Kidney (tissue), 14 donors: ENCODE data around the gene NKAIN2. TPM values are rescaled to one million over a fixed set of nuclear protein-coding genes. Genes with fewer than 3 reads are reported as not detected.

ENCODE experiments used
- DNase-seq, 5 donors: peaks; one replicate each; pipeline ENCODE4 v3.0.0-alpha.2; 2013 to 2020
- FAIRE-seq: peaks from 2 replicates; lab custom pipeline; 2012; peaks lifted over from hg19 to GRCh38; lab: Jason Lieb, UNC
- H3K27ac ChIP-seq, 2 donors: one replicate each; pipeline ENCODE4 v1.7.0; 2013; ENCODE audit warnings: low read depth in 2 of 2, low read length in 2 of 2, inconsistent platforms in 1 of 2
- H3K27me3 ChIP-seq: one replicate; pipeline ENCODE4 v1.7.1; 2013; ENCODE audit warnings: low read length, inconsistent platforms; ENCODE audit not compliant: control insufficient read depth, insufficient read depth
- H3K36me3 ChIP-seq, 3 donors: one replicate each; pipeline versions ENCODE4 v1.7.0 to v1.7.1; 2013; ENCODE audit warnings: low read length in 3 of 3, control low read depth in 1 of 3, inconsistent platforms in 1 of 3; ENCODE audit not compliant: insufficient read depth in 3 of 3, control insufficient read depth in 2 of 3
- H3K4me1 ChIP-seq, 3 donors: one replicate each; pipeline versions ENCODE4 v1.7.0 to v1.7.1; 2013; ENCODE audit warnings: low read length in 3 of 3, inconsistent platforms in 1 of 3, low read depth in 1 of 3; ENCODE audit not compliant: control insufficient read depth in 2 of 3, insufficient read depth in 2 of 3
- H3K4me3 ChIP-seq, 3 donors: one replicate each; pipeline versions ENCODE4 v1.7.0 to v1.8.1; 2013; ENCODE audit warnings: low read length in 3 of 3, control low read depth in 1 of 3, inconsistent platforms in 1 of 3
- H3K9ac ChIP-seq, 3 donors: one replicate each; pipeline versions ENCODE4 v1.7.0 to v1.7.1; 2013; ENCODE audit warnings: low read length in 3 of 3, control low read depth in 1 of 3, inconsistent platforms in 1 of 3
- H3K9me3 ChIP-seq, 3 donors: one replicate each; pipeline versions ENCODE4 v1.7.0 to v1.7.1; 2013; ENCODE audit warnings: low read length in 3 of 3, control low read depth in 1 of 3, inconsistent platforms in 1 of 3; ENCODE audit not compliant: control insufficient read depth in 2 of 3, insufficient read depth in 1 of 3
- CTCF ChIP-seq: IDR thresholded peaks from 3 replicates; pipeline ENCODE4 v1.5.1; 2012; ENCODE audit warnings: mild to moderate bottlenecking, moderate library complexity, borderline replicate concordance; ENCODE audit not compliant: insufficient read depth; ENCODE audit errors: extremely low read depth
- intact Hi-C: fragments of 100-400 bp; cut with DNase I; formaldehyde crosslinking; loops from one replicate; pipeline ENCODE4 v1.11.1; 2022
- polyA plus RNA-seq: library from polyadenylated mRNA; stranded (reverse); fragments of 350-450 nt; fragmentation: Illumina TruSeq; extraction: RNeasy Lipid Tissue Mini Kit (QIAGEN cat#74804); gene quantifications from one replicate; pipeline ENCODE4 v1.2.3, GENCODE V29; 2014; ENCODE audit warnings: low read depth, low replicate concordance; ENCODE audit not compliant: insufficient read depth
- total RNA-seq: library from RNA; stranded (reverse); fragmentation: NEBNext Ultra II Directional; extraction: Animal tissue kit (Norgen Biotek cat#: 25700); gene quantifications from one replicate; pipeline ENCODE4 v1.2.1, GENCODE V29; 2021
- donor health status: control.
- donor health status: control.
- donor health status: control.
- donor health status: control.
- donor health status: control.
- donor health status: DM: yes; HTN: yes; CAD: no.
- donor health status: Normal renal cell carcinoma (clear cell type).

The NKAIN2 gene
- total and polyA plus RNA-seq, 2 donors from 2014 or later: 0.39 to 1.8 TPM

DNA sequence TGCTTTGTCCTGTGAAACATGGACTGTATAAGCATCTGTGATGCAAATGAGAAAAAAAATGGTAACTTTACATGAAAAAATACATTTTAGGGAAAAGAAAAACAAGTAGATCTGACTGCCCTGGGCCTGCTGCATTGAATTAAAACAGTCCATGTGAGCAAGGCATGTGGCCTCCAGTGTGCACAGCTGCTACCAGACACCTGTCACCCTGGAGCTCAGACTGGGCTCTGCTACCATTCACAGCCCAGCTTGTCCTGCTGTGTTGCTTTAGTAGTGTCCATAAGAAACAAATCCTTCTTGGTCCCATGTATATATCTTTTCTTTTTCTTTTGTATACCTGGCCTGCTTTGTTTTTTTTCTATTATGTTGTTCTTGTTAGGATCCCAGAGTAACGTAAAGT, 315.9 kb downstream of the NKAIN2 start:
- no peak for TF ChIP-seq CTCF
- Histone ChIP-seq H3K4me3 (no peak overlapping the region), H3K4me1 (no peaks in the 10 kb centered on the region), H3K9ac (no peak overlapping the region), H3K27ac (no peak overlapping the region), H3K27me3 (no peaks in the 10 kb centered on the region), H3K36me3 (no peaks in the 10 kb centered on the region), H3K9me3 (no peaks in the 10 kb centered on the region)
- DNase-seq (peak in 2 of 5 donors; percentile 3 to 17), FAIRE-seq (no peak)
- intact Hi-C loops: no loop called here

DNA sequence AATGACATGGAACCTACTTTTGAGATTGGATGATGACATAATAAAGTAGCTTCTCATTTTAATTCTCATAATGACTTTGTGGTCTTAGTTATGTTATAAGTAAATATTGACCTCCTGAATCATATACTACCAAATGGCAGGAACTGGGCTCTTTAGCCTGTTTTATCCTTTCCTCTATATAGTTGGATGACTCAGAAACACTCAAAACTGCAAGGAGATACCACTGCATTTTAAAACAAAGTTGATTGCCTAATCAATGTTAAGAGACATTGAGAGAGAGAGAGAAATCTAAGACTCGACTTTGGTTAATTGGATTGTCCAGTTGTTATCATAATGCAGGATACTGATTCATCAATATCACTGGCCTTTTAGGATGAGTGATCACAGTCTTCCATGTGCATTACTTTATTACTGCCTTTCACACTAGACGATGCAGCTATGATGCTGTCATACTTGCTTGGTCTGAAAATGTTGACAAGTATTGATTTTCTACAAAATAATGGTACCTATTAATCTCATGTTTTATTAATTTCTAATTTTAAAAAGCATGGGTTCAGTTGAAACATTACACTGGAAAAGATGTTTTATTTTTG, 320.0 kb downstream of the NKAIN2 start:
- Histone ChIP-seq H3K4me1 (no peaks in the 10 kb centered on the region), H3K9me3 (no peaks in the 10 kb centered on the region), H3K4me3 (no peak overlapping the region), H3K9ac (no peak overlapping the region), H3K36me3 (no peaks in the 10 kb centered on the region), H3K27me3 (no peaks in the 10 kb centered on the region), H3K27ac (no peak overlapping the region)
- TF ChIP-seq CTCF: no peak
- DNase-seq (no peak), FAIRE-seq (no peak)
- intact Hi-C loops: no loop called here

DNA sequence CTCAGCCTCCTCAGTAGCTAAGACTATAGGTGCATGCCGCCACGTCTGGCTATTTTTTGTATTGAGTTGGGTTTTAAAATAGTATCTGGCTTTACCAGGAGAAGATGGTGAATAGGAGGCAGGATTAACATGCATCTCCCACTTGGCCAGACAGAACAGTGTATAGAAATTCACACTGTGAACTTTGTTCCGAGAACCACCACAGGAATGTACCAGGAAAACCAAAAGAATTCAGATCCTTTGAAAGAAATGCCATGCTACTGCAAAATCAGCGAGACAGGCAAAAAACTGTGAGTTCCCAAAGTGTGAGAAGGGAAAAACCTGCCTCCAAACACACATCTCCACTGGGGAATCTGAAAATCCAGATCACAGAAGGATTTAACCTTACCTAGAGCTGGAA, 327.6 kb downstream of the NKAIN2 start:
- intact Hi-C loops: no loop called here
- no peak for DNase-seq
- no peak for TF ChIP-seq CTCF
- H3K4me3 ChIP-seq: no peak overlapping the region
- H3K36me3 ChIP-seq: no peaks in the 10 kb centered on the region
- no peaks in the 10 kb centered on the region for H3K9me3 ChIP-seq
- FAIRE-seq: no peak
- no peaks in the 10 kb centered on the region for H3K27me3 ChIP-seq
- no peak overlapping the region for H3K27ac ChIP-seq
- no peaks in the 10 kb centered on the region for H3K4me1 ChIP-seq
- H3K9ac ChIP-seq: no peak overlapping the region

DNA sequence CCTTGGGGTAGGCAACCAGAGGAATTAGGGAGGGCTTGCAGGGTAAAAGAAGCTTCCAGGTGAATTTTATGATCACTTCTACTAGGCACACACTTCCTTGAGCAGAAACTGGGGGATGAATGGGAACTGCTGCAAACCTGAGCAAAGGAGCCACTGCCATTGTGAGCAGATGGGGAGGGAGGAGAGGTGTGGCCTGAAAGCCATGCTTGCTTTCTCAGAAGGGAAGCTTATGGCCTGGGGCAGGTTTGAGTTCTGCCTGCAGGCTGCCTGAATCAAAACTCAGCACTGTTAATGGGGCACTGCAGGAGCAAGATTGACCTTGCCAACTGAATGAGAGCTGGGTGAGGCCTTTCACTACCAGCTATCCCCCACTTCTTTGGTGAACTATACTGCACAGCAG, 328.1 kb downstream of the NKAIN2 start:
- H3K4me3 ChIP-seq: no peak overlapping the region
- intact Hi-C loops: no loop called here
- TF ChIP-seq CTCF: no peak
- no peak for DNase-seq
- no peak overlapping the region for H3K27ac ChIP-seq
- no peaks in the 10 kb centered on the region for H3K27me3 ChIP-seq
- H3K9ac ChIP-seq: no peak overlapping the region
- FAIRE-seq: no peak
- H3K9me3 ChIP-seq: no peaks in the 10 kb centered on the region
- no peaks in the 10 kb centered on the region for H3K36me3 ChIP-seq
- H3K4me1 ChIP-seq: no peaks in the 10 kb centered on the region
